Epithelial cell of esophagus (primary cell): Measurements from ENCODE around the gene ING4.
A peak's percentile ranks its signal among the peaks of the same experiment; 100 is the strongest.

Experiments used
- DNase-seq: peaks from one replicate; pipeline ENCODE4 v3.0.0; 2010; ENCODE audit warnings: low read depth
- H3K4me3 ChIP-seq: 2 replicates; pipeline ENCODE4 v1.5.1; 2011; ENCODE audit warnings: mild to moderate bottlenecking, low read length, control low read depth
- TF ChIP-seq, protein P1 (sequence below): IDR thresholded peaks from 2 replicates; pipeline ENCODE4 v1.5.1; 2011; ENCODE audit warnings: low read depth, mild to moderate bottlenecking, low read length, control low read depth, inconsistent platforms; ENCODE audit not compliant: insufficient read depth; ENCODE audit errors: missing control alignments

ING4 gene

DNA sequence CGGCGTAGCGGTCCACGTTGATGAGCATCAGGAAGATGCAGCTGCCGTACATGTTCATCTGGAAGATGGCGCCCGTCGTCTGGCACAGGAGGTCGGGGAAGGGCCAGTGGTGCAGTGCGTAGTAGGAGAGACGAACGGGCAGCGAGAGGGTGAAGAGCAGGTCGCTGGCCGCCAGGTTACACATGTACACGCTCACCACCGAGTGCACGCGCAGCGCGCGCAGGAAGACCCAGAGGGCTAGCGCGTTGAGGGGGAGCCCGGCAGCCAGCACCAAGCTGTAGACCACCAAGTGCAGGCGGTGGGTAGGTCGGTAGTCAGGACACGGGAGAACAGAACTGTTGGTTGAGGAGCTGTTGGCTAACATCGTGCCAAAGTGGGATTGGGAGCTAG is 42.0 kb downstream of the ING4 start:
- no peak overlapping the region for H3K4me3 ChIP-seq
- TF ChIP-seq, protein P1, sequence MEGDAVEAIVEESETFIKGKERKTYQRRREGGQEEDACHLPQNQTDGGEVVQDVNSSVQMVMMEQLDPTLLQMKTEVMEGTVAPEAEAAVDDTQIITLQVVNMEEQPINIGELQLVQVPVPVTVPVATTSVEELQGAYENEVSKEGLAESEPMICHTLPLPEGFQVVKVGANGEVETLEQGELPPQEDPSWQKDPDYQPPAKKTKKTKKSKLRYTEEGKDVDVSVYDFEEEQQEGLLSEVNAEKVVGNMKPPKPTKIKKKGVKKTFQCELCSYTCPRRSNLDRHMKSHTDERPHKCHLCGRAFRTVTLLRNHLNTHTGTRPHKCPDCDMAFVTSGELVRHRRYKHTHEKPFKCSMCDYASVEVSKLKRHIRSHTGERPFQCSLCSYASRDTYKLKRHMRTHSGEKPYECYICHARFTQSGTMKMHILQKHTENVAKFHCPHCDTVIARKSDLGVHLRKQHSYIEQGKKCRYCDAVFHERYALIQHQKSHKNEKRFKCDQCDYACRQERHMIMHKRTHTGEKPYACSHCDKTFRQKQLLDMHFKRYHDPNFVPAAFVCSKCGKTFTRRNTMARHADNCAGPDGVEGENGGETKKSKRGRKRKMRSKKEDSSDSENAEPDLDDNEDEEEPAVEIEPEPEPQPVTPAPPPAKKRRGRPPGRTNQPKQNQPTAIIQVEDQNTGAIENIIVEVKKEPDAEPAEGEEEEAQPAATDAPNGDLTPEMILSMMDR, result no peak
- no peak for DNase-seq

DNA sequence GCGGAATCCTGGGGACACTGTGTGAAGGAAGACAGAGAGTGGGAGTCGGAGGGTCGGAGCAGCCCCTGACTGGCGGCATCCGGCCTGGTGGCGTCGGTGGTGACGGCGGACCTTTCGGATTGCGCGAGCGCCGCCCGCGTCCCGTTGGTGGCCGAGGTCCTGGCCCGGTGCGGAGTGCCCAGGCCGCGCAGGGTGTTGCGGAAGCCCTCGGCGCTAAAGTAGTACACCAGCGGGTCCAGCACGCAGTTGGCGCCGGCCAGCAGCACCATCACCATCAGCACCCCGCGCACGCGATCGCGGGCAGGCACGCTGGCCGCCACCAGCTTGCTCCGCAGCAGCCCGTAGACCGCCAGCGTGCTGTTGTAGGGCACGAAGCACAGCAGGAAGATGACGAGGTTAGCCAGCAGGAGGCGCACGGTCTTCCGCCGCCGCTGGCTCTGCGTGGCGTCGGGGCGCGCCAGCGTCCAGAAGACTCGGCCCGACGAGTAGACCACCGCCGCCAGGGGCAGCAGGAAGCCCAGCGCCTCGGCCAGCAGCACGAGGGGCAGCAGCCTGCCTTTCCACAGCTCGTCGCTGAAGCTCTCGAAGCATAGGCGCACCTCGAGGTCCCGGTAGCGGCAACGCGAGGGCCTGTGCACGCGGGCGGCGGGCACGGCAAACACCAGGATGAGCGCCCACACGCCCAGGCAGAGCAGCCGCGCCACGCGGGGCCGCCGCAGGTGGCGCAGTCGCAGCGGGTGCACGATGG is 42.6 kb downstream of the ING4 start:
- DNase-seq, result peak; percentile 45
- TF ChIP-seq, protein P1, result peak; percentile 42
- H3K4me3 ChIP-seq, result no peak overlapping the region

DNA sequence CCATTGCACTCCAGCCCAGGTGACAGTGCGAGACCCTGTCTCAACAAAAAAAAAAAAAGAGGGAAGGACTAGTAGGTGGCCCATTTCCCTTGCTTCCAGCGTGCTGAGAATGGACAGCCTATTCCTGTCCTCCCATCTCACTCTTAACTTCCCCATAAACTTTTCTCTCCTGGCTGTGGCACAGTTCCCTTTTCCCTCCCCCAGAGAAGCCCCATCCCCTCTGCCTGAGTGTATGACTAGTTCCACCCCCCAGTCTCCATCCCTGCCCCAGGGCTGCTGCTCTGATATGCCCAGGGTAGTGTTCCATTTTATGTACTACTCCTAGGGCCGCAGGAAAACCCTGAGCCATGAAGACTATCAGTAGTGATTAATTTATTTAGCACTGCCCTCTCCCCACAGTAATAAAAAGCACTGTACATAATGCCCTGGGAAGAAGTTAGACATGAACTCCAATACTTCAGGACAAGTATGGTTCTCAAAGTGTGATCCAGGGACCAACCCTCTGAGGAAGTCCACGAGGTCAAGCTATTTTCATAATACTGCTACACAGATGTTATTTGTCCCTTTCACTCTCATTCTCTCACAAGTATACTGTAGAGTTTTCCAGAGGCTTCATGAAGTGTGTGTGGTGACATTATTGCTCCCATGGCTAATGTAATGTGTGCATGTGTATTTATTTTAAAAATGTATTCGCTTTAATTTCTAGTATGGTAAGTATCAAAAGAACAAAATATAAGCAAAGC is 44.3 kb downstream of the ING4 start:
- no peak overlapping the region for H3K4me3 ChIP-seq
- TF ChIP-seq, protein P1, result no peak
- DNase-seq, result no peak

DNA sequence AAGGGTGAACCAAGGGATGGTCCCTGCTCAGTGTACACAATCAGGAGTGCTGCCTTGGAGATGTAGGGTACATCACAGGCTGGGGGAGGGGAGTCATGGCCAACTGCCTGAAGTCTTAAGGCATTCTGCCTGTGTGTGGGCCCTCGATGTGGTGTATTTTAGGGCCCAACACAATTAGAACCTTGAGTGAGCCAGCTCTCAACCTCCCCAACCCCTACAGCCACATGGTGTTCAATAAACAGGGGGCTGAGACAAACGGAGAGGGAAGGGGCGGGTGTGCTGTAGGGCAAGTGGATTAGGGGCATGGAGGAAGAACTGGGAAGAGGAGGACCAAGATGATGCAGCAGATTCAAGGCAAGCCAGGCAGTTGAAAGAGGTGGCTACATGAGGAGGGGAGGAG is 47.1 kb downstream of the ING4 start:
- no peak overlapping the region for H3K4me3 ChIP-seq
- no peak for DNase-seq
- TF ChIP-seq, protein P1, result no peak

DNA sequence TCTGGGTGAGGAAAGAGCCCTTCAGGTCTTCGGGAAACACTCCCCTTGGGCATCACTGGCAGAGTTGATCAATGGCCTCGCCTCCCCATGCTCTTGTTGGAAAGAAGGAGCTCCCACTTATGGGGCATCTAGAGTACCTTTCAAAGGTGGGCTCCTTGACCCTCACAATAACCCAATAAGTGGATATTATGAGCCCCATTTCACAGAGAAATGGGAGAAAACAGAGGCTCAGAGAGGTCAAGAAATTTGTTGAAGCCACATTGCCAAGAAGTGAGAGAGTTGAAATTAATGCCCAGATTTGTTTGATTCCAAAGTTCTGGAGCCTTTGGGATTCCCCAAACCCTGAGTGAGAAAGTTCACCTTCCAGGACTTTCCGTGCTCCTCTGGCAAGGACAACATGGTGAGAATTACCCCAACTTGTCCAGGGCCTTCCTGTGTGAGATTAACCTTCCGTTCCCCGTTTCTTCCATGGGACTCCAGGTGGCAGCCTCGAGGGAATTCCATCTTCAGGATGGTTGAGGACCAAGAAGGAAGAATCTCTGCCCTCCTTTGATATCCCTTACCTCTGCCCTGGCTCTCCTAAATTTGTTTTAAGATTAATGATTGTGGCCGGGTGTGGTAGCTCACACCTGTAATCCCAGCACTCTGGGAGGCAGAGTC is 48.3 kb downstream of the ING4 start:
- no peak overlapping the region for H3K4me3 ChIP-seq
- DNase-seq, result peak; percentile 39
- TF ChIP-seq, protein P1, result peak; percentile 40

DNA sequence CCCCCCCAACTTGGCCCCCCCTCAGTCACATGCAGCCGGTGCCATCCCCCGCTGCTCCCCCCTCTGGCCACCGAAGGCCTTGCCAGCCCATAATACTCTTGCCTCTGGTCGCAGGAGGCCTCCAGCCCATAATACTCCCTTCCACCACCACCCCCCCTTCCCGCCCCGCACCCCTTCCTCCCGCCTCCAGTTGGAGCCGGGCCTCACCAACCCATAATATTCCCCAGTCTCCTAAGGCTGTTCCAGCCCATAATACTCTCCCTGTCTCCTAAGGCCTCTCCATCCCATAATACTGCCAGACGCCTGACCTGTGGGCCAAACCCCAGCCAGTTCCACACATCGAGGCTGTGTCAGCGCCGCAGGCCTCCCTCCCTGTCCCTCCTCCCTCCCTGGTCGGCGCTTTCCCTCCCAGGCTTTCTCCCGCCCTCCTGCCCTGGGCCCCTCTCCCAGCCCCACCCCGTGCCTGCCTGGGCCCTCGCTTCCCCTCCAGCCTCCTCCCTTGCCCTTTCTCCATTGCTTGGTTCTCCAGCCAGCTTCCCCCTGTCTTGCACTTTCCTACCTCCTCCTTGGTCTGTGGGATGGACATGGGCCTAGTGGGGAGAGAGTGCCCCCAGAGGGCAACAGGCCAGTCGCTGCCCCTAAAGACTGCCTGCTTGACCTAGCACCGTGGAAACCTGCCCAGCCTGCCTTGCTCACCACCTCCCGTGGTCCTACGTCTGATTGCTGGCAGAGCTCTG is 49.0 kb downstream of the ING4 start:
- no peak overlapping the region for H3K4me3 ChIP-seq
- TF ChIP-seq, protein P1, result no peak
- DNase-seq, result peak; percentile 73
